H1 (cell line): ENCODE measurements around the gene C21orf58. TPM values are rescaled to one million over a fixed set of nuclear protein-coding genes. Genes with fewer than 3 reads are reported as not detected.

ENCODE experiments used
- SAP30 ChIP-seq: fragments of 300-600 bp; sonication (generic); IDR thresholded peaks from 2 replicates; pipeline ENCODE4 v1.7.1; 2012; ENCODE audit warnings: low read length, moderate library complexity, mild to moderate bottlenecking, inconsistent platforms; ENCODE audit not compliant: insufficient read depth, insufficient replicate concordance
- polyA plus RNA-seq, 7 experiments: library from polyadenylated mRNA; depleted of rRNA in 3 of 7; stranded (reverse) in 5 of 7; unstranded in 2 of 7; fragments of >200 nt in 5 of 7; fragments of 200-250 nt in 2 of 7; gene quantifications; 1 replicate in 5 of 7; 2 replicates in 1 of 7; 4 replicates in 1 of 7; pipeline versions ENCODE4 v1.2.1 to v1.2.3, GENCODE V29; 2011 to 2013; ENCODE audit warnings: missing spikeins in 2 of 7, mixed read lengths in 2 of 7
- total RNA-seq: library from RNA; stranded (reverse); fragmentation: NEBNext Ultra II Directional; extraction: Animal tissue kit (Norgen Biotek cat#: 25700); gene quantifications from 2 replicates; pipeline ENCODE4 v1.2.1, GENCODE V29; 2021

C21orf58 gene
- total and polyA plus RNA-seq, 2 of the 8 experiments (the other 6 are each of a cell fraction or from before 2014, with no cell fraction given): 13.8 to 26.1 TPM

GRCh38 chr21:46255166-46255565 lies 68.5 kb downstream of the C21orf58 start (continued):
- TF ChIP-seq SAP30: no peak
